K562 (cell line): ENCODE data around the gene FOS. TPM values are rescaled to one million over a fixed set of nuclear protein-coding genes. Genes with fewer than 3 reads are reported as not detected.

Experiments used
- CBX5 ChIP-seq: IDR thresholded peaks from 2 replicates; pipeline ENCODE4 v1.6.1; 2014; ENCODE audit warnings: low read depth, borderline replicate concordance
- CHAMP1 ChIP-seq: fragments of 450-650 bp; IDR thresholded peaks from 2 replicates; pipeline ENCODE4 v1.6.1; 2016; ENCODE audit warnings: mild to moderate bottlenecking
- DIDO1 ChIP-seq: fragments of 450-650 bp; IDR thresholded peaks from 2 replicates; pipeline ENCODE4 v1.6.1; 2016; ENCODE audit warnings: low read depth, missing biosample characterization, missing genetic modification characterization
- E2F5 ChIP-seq: sonication (generic); formaldehyde crosslinking; IDR thresholded peaks from 2 replicates; pipeline ENCODE4 v1.8.0; 2022; ENCODE audit warnings: mild to moderate bottlenecking, missing genetic modification reagents
- ETV5 ChIP-seq: sonication (generic); formaldehyde crosslinking; IDR thresholded peaks from 2 replicates; pipeline ENCODE4 v1.4.0; 2020; ENCODE audit warnings: low read depth, mild to moderate bottlenecking, missing genetic modification reagents
- EWSR1 ChIP-seq: fragments of 450-650 bp; IDR thresholded peaks from 2 replicates; pipeline ENCODE4 v1.6.1; 2018; ENCODE audit warnings: borderline replicate concordance, mild to moderate bottlenecking, low read depth, moderate library complexity; ENCODE audit not compliant: partially characterized antibody
- HMBOX1 ChIP-seq: sonication (generic); IDR thresholded peaks from 2 replicates; pipeline ENCODE4 v1.6.1; 2016
- KDM1A ChIP-seq, 2 experiments: fragments of 450-650 bp; IDR thresholded peaks; 2 replicates each; pipeline ENCODE4 v1.6.1; 2016; ENCODE audit warnings: mild to moderate bottlenecking in 2 of 2
- MAFF ChIP-seq: IDR thresholded peaks from 2 replicates; pipeline ENCODE4 v1.6.1; 2012; ENCODE audit warnings: low read length, improper control_type of control experiment
- MAZ ChIP-seq, 2 experiments: fragments of 450-650 bp in 1 of 2; sonication (generic) in 1 of 2; formaldehyde crosslinking; IDR thresholded peaks in 1 of 2; conservative IDR thresholded peaks in 1 of 2; 2 replicates each; pipeline versions ENCODE4 v1.4.0 to v1.5.0; 2020; ENCODE audit warnings: mild to moderate bottlenecking in 1 of 2, missing genetic modification reagents in 1 of 2
- MLLT1 ChIP-seq, 2 experiments: fragments of 450-650 bp; IDR thresholded peaks; 2 replicates each; pipeline ENCODE4 v1.6.1; 2016
- NUFIP1 ChIP-seq: fragments of 450-650 bp; IDR thresholded peaks from 2 replicates; pipeline ENCODE4 v1.6.1; 2018; ENCODE audit not compliant: partially characterized antibody
- PCBP2 ChIP-seq: fragments of 200-400 bp; formaldehyde crosslinking; IDR thresholded peaks from 2 replicates; pipeline ENCODE4 v1.6.1; 2018; ENCODE audit warnings: low read length, low read depth, mild to moderate bottlenecking, moderate library complexity; ENCODE audit not compliant: poor library complexity, severe bottlenecking
- RBM25 ChIP-seq: fragments of 200-400 bp; formaldehyde crosslinking; IDR thresholded peaks from 2 replicates; pipeline ENCODE4 v1.6.1; 2018; ENCODE audit warnings: low read length, low read depth, moderate library complexity; ENCODE audit not compliant: severe bottlenecking
- SMARCE1 ChIP-seq: fragments of 450-650 bp; IDR thresholded peaks from 2 replicates; pipeline ENCODE4 v1.7.1; 2016; ENCODE audit warnings: mild to moderate bottlenecking
- TAF1 ChIP-seq: IDR thresholded peaks from 2 replicates; pipeline ENCODE4 v1.6.1; 2011; ENCODE audit warnings: mild to moderate bottlenecking, low read length, moderate library complexity; ENCODE audit not compliant: insufficient read depth, control insufficient read depth, severe bottlenecking; ENCODE audit errors: extremely low read depth
- THRA ChIP-seq: fragments of 450-650 bp; IDR thresholded peaks from 2 replicates; pipeline ENCODE4 v1.6.1; 2017; ENCODE audit warnings: mild to moderate bottlenecking, moderate library complexity
- XRCC5 ChIP-seq: fragments of 200-400 bp; formaldehyde crosslinking; IDR thresholded peaks from 2 replicates; pipeline ENCODE4 v1.6.1; 2017; ENCODE audit warnings: low read depth, mild to moderate bottlenecking, low read length
- ZFPM2 ChIP-seq: fragments of 250-450 bp; sonication (Bioruptor Pico); IDR thresholded peaks from 2 replicates; pipeline ENCODE4 v1.5.1; 2022; ENCODE audit warnings: mild to moderate bottlenecking
- ZNF445 ChIP-seq: fragments of 250-450 bp; sonication (Bioruptor Pico); IDR thresholded peaks from 2 replicates; pipeline ENCODE4 v1.4.0; 2020; ENCODE audit warnings: low read depth, mild to moderate bottlenecking, moderate library complexity
- polyA plus RNA-seq, 8 experiments: library from polyadenylated mRNA; depleted of rRNA in 4 of 8; stranded (reverse) in 5 of 8; unstranded in 3 of 8; fragments of >200 nt; fragmentation: Nextera tagmentation in 2 of 8; fragmentation: Illumina TruSeq in 1 of 8; extraction: Ambion mirVana in 2 of 8; extraction: Trizol in 1 of 8; gene quantifications; 2 replicates each; pipeline versions ENCODE4 v1.2.1 to v1.2.3, GENCODE V29; 2011 to 2014; ENCODE audit warnings: inconsistent platforms in 1 of 8, missing spikeins in 1 of 8
- total RNA-seq, 7 experiments: library from RNA; depleted of rRNA in 6 of 7; stranded (reverse); fragments of >200 nt in 6 of 7; fragmentation: Illumina TruSeq in 2 of 7; extraction: Trizol in 2 of 7; gene quantifications; 2 replicates each; pipeline versions ENCODE4 v1.2.1 to v1.2.3, GENCODE V29; 2011 to 2021; ENCODE audit warnings: low replicate concordance in 1 of 7

FOS gene
- total and polyA plus RNA-seq, 9 of the 15 experiments (the other 6 are each of a cell fraction or from before 2014, with no cell fraction given) = 0.54 to 13.8 (median 8.9) TPM

GRCh38 chr14:75295491-75296345, 17.1 kb downstream of the FOS start (continued):
- TF ChIP-seq TAF1 (peak; percentile 26), KDM1A (IDR thresholded peaks at IDR 0.05) (peak in 1 of 2 experiments; percentile 5; a peak in 1 of 4 replicates), MAZ (CRISPR knock-in tag; conservative IDR thresholded peaks at IDR 0.05 in 1 of 2, IDR thresholded peaks at IDR 0.05 in 1 of 2) (peak in 1 of 2 experiments; percentile 69; a peak in 1 of 4 replicates), ETV5 (0 out of 2 replicates have a peak, but pooled peaks have one; percentile 36), SMARCE1 (0 out of 2 replicates have a peak, but pooled peaks have one; percentile 12), CHAMP1 (no peak), MLLT1 (IDR thresholded peaks at IDR 0.05) (0 out of 4 replicates have a peak, but pooled peaks of 1 of the 2 experiments have one; percentile 34), MAFF (no peak), E2F5 (CRISPR knock-in tag) (no peak), PCBP2 (no peak), CBX5 (0 out of 2 replicates have a peak, but pooled peaks have one; percentile 9), DIDO1 (tag) (no peak), XRCC5 (no peak), ZFPM2 (CRISPR knock-in tag) (no peak), ZNF445 (no peak), RBM25 (peak; percentile 19), THRA (no peak), NUFIP1 (no peak), EWSR1 (no peak), HMBOX1 (no peak)
